Neural cell (in vitro differentiated cells): Measurements from ENCODE around the gene NEK10.

Experiments
- MXI1 ChIP-seq: fragments of 450-650 bp; conservative IDR thresholded peaks from 2 replicates; pipeline ENCODE4 v1.6.1; 2014; ENCODE audit warnings: antibody characterized with exemption, mild to moderate bottlenecking; ENCODE audit not compliant: poor library complexity, severe bottlenecking
- TF ChIP-seq, protein P1 (sequence below): fragments of 450-650 bp; IDR thresholded peaks from 2 replicates; pipeline ENCODE4 v1.5.1; 2014; ENCODE audit warnings: antibody characterized with exemption, mild to moderate bottlenecking, moderate library complexity; ENCODE audit not compliant: poor library complexity, severe bottlenecking

- TF ChIP-seq MXI1, result no peak
- TF ChIP-seq, protein P1, sequence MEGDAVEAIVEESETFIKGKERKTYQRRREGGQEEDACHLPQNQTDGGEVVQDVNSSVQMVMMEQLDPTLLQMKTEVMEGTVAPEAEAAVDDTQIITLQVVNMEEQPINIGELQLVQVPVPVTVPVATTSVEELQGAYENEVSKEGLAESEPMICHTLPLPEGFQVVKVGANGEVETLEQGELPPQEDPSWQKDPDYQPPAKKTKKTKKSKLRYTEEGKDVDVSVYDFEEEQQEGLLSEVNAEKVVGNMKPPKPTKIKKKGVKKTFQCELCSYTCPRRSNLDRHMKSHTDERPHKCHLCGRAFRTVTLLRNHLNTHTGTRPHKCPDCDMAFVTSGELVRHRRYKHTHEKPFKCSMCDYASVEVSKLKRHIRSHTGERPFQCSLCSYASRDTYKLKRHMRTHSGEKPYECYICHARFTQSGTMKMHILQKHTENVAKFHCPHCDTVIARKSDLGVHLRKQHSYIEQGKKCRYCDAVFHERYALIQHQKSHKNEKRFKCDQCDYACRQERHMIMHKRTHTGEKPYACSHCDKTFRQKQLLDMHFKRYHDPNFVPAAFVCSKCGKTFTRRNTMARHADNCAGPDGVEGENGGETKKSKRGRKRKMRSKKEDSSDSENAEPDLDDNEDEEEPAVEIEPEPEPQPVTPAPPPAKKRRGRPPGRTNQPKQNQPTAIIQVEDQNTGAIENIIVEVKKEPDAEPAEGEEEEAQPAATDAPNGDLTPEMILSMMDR, result no peak
Observed at GRCh38 chr3:27345959-27346865, 23.0 kb downstream of the NEK10 start.
